SK-N-SH (cell line): ENCODE data around the gene SLC6A9. TPM values are rescaled to one million over a fixed set of nuclear protein-coding genes. Genes with fewer than 3 reads are reported as not detected.

ENCODE experiments used
- CTCF ChIA-PET: fragments of 300-600, 350-600 bp; formaldehyde crosslinking; extraction: SDS; loops from one replicate; lab custom pipeline; 2021; lab: Yijun Ruan, JAX
- POLR2A ChIA-PET: fragments of 350-600 bp; sonication (Branson Sonifier 250); formaldehyde crosslinking; extraction: SDS; loops from one replicate; lab custom pipeline; 2020; ENCODE audit warnings: antibody characterized with exemption, inconsistent platforms; lab: Yijun Ruan, JAX
- DNase-seq: peaks from one replicate; pipeline ENCODE4 v3.0.0; 2012
- H2AFZ ChIP-seq: fragments of 200-600 bp; sonication (generic); 2 replicates; pipeline ENCODE4 v1.8.1; 2016; ENCODE audit warnings: antibody characterized with exemption, mild to moderate bottlenecking, low read depth
- H3F3A ChIP-seq: fragments of 200-600 bp; sonication (generic); replicated peaks from 2 replicates; pipeline ENCODE3; 2016; ENCODE audit warnings: antibody characterized with exemption, mild to moderate bottlenecking; ENCODE audit not compliant: insufficient read depth
- H3K27ac ChIP-seq, 2 experiments: fragments of 200-500 bp in 1 of 2; fragments of 200-600 bp in 1 of 2; sonication (Bioruptor generic) in 1 of 2; sonication (generic), shearing (Covaris generic) in 1 of 2; 2 replicates each; pipeline versions ENCODE4 v1.5.1 to v1.6.1; 2014 to 2016; ENCODE audit warnings: low read depth in 2 of 2, inconsistent platforms in 1 of 2, low read length in 1 of 2, mild to moderate bottlenecking in 1 of 2, mixed read lengths in 1 of 2
- H3K27me3 ChIP-seq: fragments of 200-600 bp; sonication (generic), shearing (Covaris generic); 2 replicates; pipeline ENCODE4 v1.6.1; 2016; ENCODE audit warnings: mixed run types; ENCODE audit not compliant: insufficient read depth
- H3K36me3 ChIP-seq, 2 experiments: fragments of 200-500 bp in 1 of 2; fragments of 200-600 bp in 1 of 2; sonication (Bioruptor generic) in 1 of 2; sonication (generic) in 1 of 2; replicated peaks in 1 of 2; 2 replicates each; pipeline versions ENCODE3 to v1.5.1; 2014 to 2016; ENCODE audit warnings: low read length in 1 of 2, mild to moderate bottlenecking in 1 of 2; ENCODE audit not compliant: insufficient read depth in 2 of 2, control insufficient read depth in 1 of 2
- H3K4me1 ChIP-seq, 2 experiments: fragments of 200-500 bp in 1 of 2; fragments of 200-600 bp in 1 of 2; sonication (Bioruptor generic) in 1 of 2; sonication (generic), shearing (Covaris generic) in 1 of 2; 2 replicates each; pipeline versions ENCODE4 v1.5.1 to v1.6.1; 2014 to 2016; ENCODE audit warnings: low read depth in 1 of 2, low read length in 1 of 2, mixed run types in 1 of 2; ENCODE audit not compliant: insufficient read depth in 2 of 2, control insufficient read depth in 1 of 2
- H3K4me2 ChIP-seq: fragments of 200-600 bp; sonication (generic), shearing (Covaris generic); 2 replicates; pipeline ENCODE4 v1.6.1; 2017; ENCODE audit warnings: mixed run types
- H3K4me3 ChIP-seq, 2 experiments: fragments of 200-500 bp in 1 of 2; fragments of 200-600 bp in 1 of 2; sonication (Bioruptor generic) in 1 of 2; sonication (generic), shearing (Covaris generic) in 1 of 2; 2 replicates each; pipeline versions ENCODE4 v1.5.1 to v1.8.1; 2014 to 2016; ENCODE audit warnings: low read depth in 2 of 2, inconsistent platforms in 1 of 2, low read length in 1 of 2, mild to moderate bottlenecking in 1 of 2, mixed read lengths in 1 of 2, moderate library complexity in 1 of 2
- H3K79me2 ChIP-seq: fragments of 200-600 bp; sonication (generic); 2 replicates; pipeline ENCODE4 v1.8.1; 2017; ENCODE audit warnings: mild to moderate bottlenecking; ENCODE audit not compliant: insufficient read depth
- H3K9ac ChIP-seq: fragments of 200-600 bp; sonication (generic); 2 replicates; pipeline ENCODE4 v1.6.1; 2017; ENCODE audit warnings: mixed run types
- H3K9me2 ChIP-seq: fragments of 200-600 bp; sonication (generic); 2 replicates; pipeline ENCODE4 v1.6.1; 2017; ENCODE audit warnings: mixed run types
- H3K9me3 ChIP-seq: fragments of 200-600 bp; sonication (generic); 2 replicates; pipeline ENCODE4 v1.6.1; 2017; ENCODE audit warnings: mixed run types, mild to moderate bottlenecking, moderate library complexity
- H4K20me1 ChIP-seq: fragments of 200-600 bp; sonication (generic); 2 replicates; pipeline ENCODE4 v1.6.1; 2017; ENCODE audit warnings: mild to moderate bottlenecking, mixed run types; ENCODE audit not compliant: insufficient read depth
- CHD2 ChIP-seq: fragments of 150-350 bp; IDR thresholded peaks from 2 replicates; pipeline ENCODE4 v1.6.1; 2018; ENCODE audit warnings: low read length; ENCODE audit not compliant: partially characterized antibody
- CTCF ChIP-seq: fragments of 200-600 bp; sonication (generic); IDR thresholded peaks from 2 replicates; pipeline ENCODE4 v1.6.1; 2017; ENCODE audit warnings: antibody characterized with exemption, mild to moderate bottlenecking, moderate library complexity
- ELF1 ChIP-seq: IDR thresholded peaks from 2 replicates; pipeline ENCODE4 v1.4.0; 2012
- FOSL2 ChIP-seq: IDR thresholded peaks from 2 replicates; pipeline ENCODE4 v1.4.0; 2012; ENCODE audit warnings: low read depth, mild to moderate bottlenecking, moderate library complexity, borderline replicate concordance
- GABPA ChIP-seq: IDR thresholded peaks from 2 replicates; pipeline ENCODE4 v1.4.0; 2012; ENCODE audit warnings: low read depth, mild to moderate bottlenecking
- IRF3 ChIP-seq: fragments of 150-350 bp; IDR thresholded peaks from 2 replicates; pipeline ENCODE4 v1.6.1; 2016; ENCODE audit warnings: mild to moderate bottlenecking, low read depth, low read length
- JUND ChIP-seq: IDR thresholded peaks from 2 replicates; pipeline ENCODE4 v1.4.0; 2012
- MEF2A ChIP-seq: IDR thresholded peaks from 2 replicates; pipeline ENCODE4 v1.4.0; 2012; ENCODE audit warnings: low read depth, borderline replicate concordance
- POLR2AphosphoS5 ChIP-seq: IDR thresholded peaks from 2 replicates; pipeline ENCODE4 v1.6.1; 2012; ENCODE audit warnings: low read depth, low read length
- RAD21 ChIP-seq: IDR thresholded peaks from 2 replicates; pipeline ENCODE4 v1.6.1; 2012; ENCODE audit warnings: mild to moderate bottlenecking, low read length
- RFX5 ChIP-seq: IDR thresholded peaks from 2 replicates; pipeline ENCODE4 v1.6.1; 2012; ENCODE audit warnings: mild to moderate bottlenecking, improper control_type of control experiment, low read length
- RXRA ChIP-seq: IDR thresholded peaks from 2 replicates; pipeline ENCODE4 v1.4.0; 2012; ENCODE audit warnings: low read depth, mild to moderate bottlenecking, borderline replicate concordance
- SMC3 ChIP-seq: IDR thresholded peaks from 2 replicates; pipeline ENCODE4 v1.6.1; 2012; ENCODE audit warnings: low read depth, low read length, improper control_type of control experiment
- TCF12 ChIP-seq: IDR thresholded peaks from 2 replicates; pipeline ENCODE4 v1.4.0; 2012
- TEAD4 ChIP-seq: IDR thresholded peaks from 2 replicates; pipeline ENCODE4 v1.4.0; 2012; ENCODE audit warnings: mild to moderate bottlenecking, borderline replicate concordance; ENCODE audit not compliant: insufficient read depth
- USF2 ChIP-seq: fragments of 150-350 bp; IDR thresholded peaks from 2 replicates; pipeline ENCODE4 v1.6.1; 2017; ENCODE audit warnings: antibody characterized with exemption, low read length, low read depth, borderline replicate concordance
- YY1 ChIP-seq: IDR thresholded peaks from 2 replicates; pipeline ENCODE4 v1.4.0; 2012; ENCODE audit warnings: low read depth, mild to moderate bottlenecking
- WGBS: methylation state at CpG from one replicate; pipeline ENCODE4 v1.1.6; 2017; ENCODE audit warnings: low lambda C conversion rate; 5-methylcytosine and 5-hydroxymethylcytosine counted together
- polyA plus RNA-seq, 3 experiments: library from polyadenylated mRNA; depleted of rRNA; stranded (reverse); fragments of >200 nt; gene quantifications; 2 replicates each; pipeline ENCODE4 v1.2.3, GENCODE V29; 2012

The SLC6A9 gene
- polyA plus RNA-seq, 1 of the 3 experiments (the other 2 are of a cell fraction), result 3.9 TPM

GRCh38 chr1:43960798-43961197 lies 70.5 kb downstream of the SLC6A9 start:
- no peaks in the 10 kb centered on the region for H3K79me2 ChIP-seq
- H3K36me3 ChIP-seq, result peaks cover 3 to 67% of the 10 kb centered on the region in 2 experiments
- H3K27me3 ChIP-seq, result no peaks in the 10 kb centered on the region
- H2AFZ ChIP-seq, result no peak overlapping the region
- 78% methylated on average over 3 of the region's 8 CpGs for WGBS
- H3K4me2 ChIP-seq, result no peak overlapping the region
- no peak overlapping the region for H3K9ac ChIP-seq
- H3K27ac ChIP-seq, result no peak overlapping the region
- POLR2A ChIA-PET, result no interaction called here
- no peaks in the 10 kb centered on the region for H4K20me1 ChIP-seq
- CTCF ChIA-PET, result no interaction called here
- H3K9me3 ChIP-seq, result no peaks in the 10 kb centered on the region
- H3K9me2 ChIP-seq, result no peaks in the 10 kb centered on the region
- no peak overlapping the region for H3K4me3 ChIP-seq
- TF ChIP-seq POLR2AphosphoS5 (no peak), TCF12 (no peak), GABPA (no peak), TEAD4 (no peak), USF2 (no peak), MEF2A (no peak), ELF1 (no peak), JUND (no peak), RFX5 (no peak), SMC3 (no peak), CTCF (no peak), IRF3 (no peak), RXRA (no peak)
- no peak for DNase-seq
- no peaks in the 10 kb centered on the region for H3F3A ChIP-seq
- H3K4me1 ChIP-seq, result no peaks in the 10 kb centered on the region

- TF ChIP-seq TCF12 (no peak), CHD2 (no peak), FOSL2 (no peak), TEAD4 (no peak), YY1 (no peak), RAD21 (no peak), MEF2A (no peak), POLR2AphosphoS5 (no peak)
- TF ChIP-seq, all 33 proteins: peak for 0
- H3K4me3 ChIP-seq, result no peak overlapping the region
- no peaks in the 10 kb centered on the region for H4K20me1 ChIP-seq
- H3K4me2 ChIP-seq, result no peak overlapping the region
- no peaks in the 10 kb centered on the region for H3K79me2 ChIP-seq
- no peaks in the 10 kb centered on the region for H3K9me3 ChIP-seq
- H3K36me3 ChIP-seq, result peaks cover 3 to 66% of the 10 kb centered on the region in 2 experiments
- no peak overlapping the region for H2AFZ ChIP-seq
- no peak for DNase-seq
- H3K27me3 ChIP-seq, result no peaks in the 10 kb centered on the region
- H3K27ac ChIP-seq, result no peak overlapping the region
- H3K4me1 ChIP-seq, result no peaks in the 10 kb centered on the region
- 77% methylated on average over 8 of the region's 9 CpGs for WGBS
- H3F3A ChIP-seq, result no peaks in the 10 kb centered on the region
- no peaks in the 10 kb centered on the region for H3K9me2 ChIP-seq
- POLR2A ChIA-PET, result interaction anchor here (1.5 kb wide), 1 partner anchor 11 kb away, joined by 6 read pairs; no protein-coding TSS in a partner anchor
- CTCF ChIA-PET, result interaction anchor here (0.7 to 2.2 kb wide), 9 partner anchors 10 to 195 kb away, joined by 3 to 9 read pairs (median 4); partner anchors contain the start of gene IPO13
- no peak overlapping the region for H3K9ac ChIP-seq
These were observed 72.7 kb downstream of the SLC6A9 start for GRCh38 chr1:43958351-43959255.
